Coronary artery (tissue), 2 donors: ENCODE measurements around the gene GALNT14.

Source experiments
- DNase-seq: peaks from one replicate; pipeline ENCODE4 v3.0.0-alpha.2; 2017; ENCODE audit warnings: low spot score
- H3K27ac ChIP-seq, 2 donors: fragments of 200-600 bp; sonication (generic); one replicate each; pipeline ENCODE4 v1.5.1; 2016 to 2019
- H3K4me3 ChIP-seq: fragments of 200-600 bp; sonication (generic); 2 replicates; pipeline ENCODE4 v1.5.1; 2016; ENCODE audit warnings: mild to moderate bottlenecking, moderate library complexity
- CTCF ChIP-seq: fragments of 200-600 bp; sonication (generic); IDR thresholded peaks from one replicate; pipeline ENCODE4 v1.5.1; 2019; ENCODE audit warnings: antibody characterized with exemption

GALNT14 gene

GRCh38 chr2:30984148-30984547 is 154.1 kb downstream of the GALNT14 start:
- Histone ChIP-seq H3K4me3 (no peak overlapping the region), H3K27ac (no peak overlapping the region)
- no peak for TF ChIP-seq CTCF
- DNase-seq: no peak

GRCh38 chr2:30981510-30981909 is 156.7 kb downstream of the GALNT14 start:
- DNase-seq: no peak
- no peak for TF ChIP-seq CTCF
- Histone ChIP-seq H3K27ac (no peak overlapping the region), H3K4me3 (no peak overlapping the region)

GRCh38 chr2:30981096-30981495 is 157.1 kb downstream of the GALNT14 start:
- no peak overlapping the region for H3K27ac ChIP-seq
- H3K4me3 ChIP-seq: no peak overlapping the region
- no peak for DNase-seq
- no peak for TF ChIP-seq CTCF

- Histone ChIP-seq H3K4me3 (no peak overlapping the region), H3K27ac (peak overlapping the region; percentile 27 to 67)
- peak; percentile 82 for DNase-seq
- no peak for TF ChIP-seq CTCF
Measured at GRCh38 chr2:30979822-30980245, 158.4 kb downstream of the GALNT14 start.

DNA sequence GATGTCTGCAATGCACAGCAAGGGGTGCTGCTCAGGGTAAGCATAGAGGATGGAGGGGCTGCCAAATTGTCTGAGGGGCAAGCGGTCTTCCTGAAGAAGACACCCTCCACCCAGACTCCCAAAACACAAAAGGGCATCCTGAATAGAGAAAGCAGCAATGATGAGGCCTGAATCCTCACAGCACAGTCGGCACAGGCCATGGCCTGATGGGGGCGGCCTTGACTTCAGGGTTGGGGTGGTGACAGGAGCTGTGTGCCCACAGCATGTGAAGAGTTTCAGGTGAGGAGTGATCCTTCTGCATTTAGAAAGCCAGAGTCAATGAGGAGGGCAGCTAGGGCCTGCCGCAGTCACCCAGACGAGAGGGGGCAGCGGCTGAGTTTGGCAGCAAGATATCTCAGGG is 159.4 kb downstream of the GALNT14 start:
- no peak overlapping the region for H3K4me3 ChIP-seq
- no peak for TF ChIP-seq CTCF
- no peak for DNase-seq
- no peak overlapping the region for H3K27ac ChIP-seq

GRCh38 chr2:30978044-30978443 is 160.2 kb downstream of the GALNT14 start:
- DNase-seq: no peak
- no peak for TF ChIP-seq CTCF
- no peak overlapping the region for H3K27ac ChIP-seq
- H3K4me3 ChIP-seq: no peak overlapping the region

DNA sequence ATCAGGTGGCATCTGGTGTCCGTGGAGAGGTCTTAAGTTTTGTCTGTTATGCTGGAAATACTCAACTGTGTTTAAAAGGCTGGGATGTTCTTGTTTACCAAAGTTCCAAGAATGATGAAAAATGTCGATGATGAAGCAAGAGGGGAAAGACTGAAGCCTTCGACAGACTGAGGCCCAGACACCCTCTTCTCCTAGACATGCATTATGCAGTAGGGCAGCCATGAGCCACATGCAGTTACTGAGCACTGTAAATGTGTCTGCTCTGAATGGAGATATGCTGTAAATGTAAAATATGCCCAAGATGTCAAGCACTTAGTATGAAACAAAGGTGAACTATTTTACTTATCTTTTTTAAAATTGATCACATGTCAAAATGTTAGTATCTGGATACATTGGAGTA is 163.1 kb downstream of the GALNT14 start:
- DNase-seq: no peak
- Histone ChIP-seq H3K27ac (no peak overlapping the region), H3K4me3 (no peak overlapping the region)
- no peak for TF ChIP-seq CTCF
